WERI-Rb-1 (cell line): ENCODE measurements around the gene WDR54.
"Not testable (repeated sequence)": the region's sequence is repeated elsewhere in the genome, so short reads cannot be mapped to it uniquely, and the experiment has no call there.

Experiments used
- DNase-seq: peaks from one replicate; pipeline ENCODE4 v3.0.0-alpha.2; 2020
- H3K27ac ChIP-seq: fragments of 250-450 bp; sonication (Bioruptor Pico); 2 replicates; pipeline ENCODE4 v1.5.1; 2020; ENCODE audit warnings: mild to moderate bottlenecking, moderate library complexity
- H3K27me3 ChIP-seq: fragments of 250-450 bp; sonication (Bioruptor Pico); 2 replicates; pipeline ENCODE4 v1.5.1; 2021; ENCODE audit warnings: mild to moderate bottlenecking, low read depth, moderate library complexity; ENCODE audit not compliant: insufficient read depth, severe bottlenecking
- H3K36me3 ChIP-seq: fragments of 250-450 bp; sonication (Bioruptor Pico); 2 replicates; pipeline ENCODE4 v1.5.1; 2020; ENCODE audit warnings: mild to moderate bottlenecking, moderate library complexity
- H3K4me3 ChIP-seq: 2 replicates; pipeline ENCODE4 v1.5.1; 2011; ENCODE audit warnings: low read depth, mild to moderate bottlenecking, control low read depth, low read length
- H3K9me3 ChIP-seq: fragments of 250-450 bp; sonication (Bioruptor Pico); 2 replicates; pipeline ENCODE4 v1.5.1; 2021; ENCODE audit warnings: mild to moderate bottlenecking, moderate library complexity; ENCODE audit not compliant: severe bottlenecking
- TF ChIP-seq, protein P1 (sequence below): IDR thresholded peaks from 2 replicates; pipeline ENCODE4 v1.5.1; 2011; ENCODE audit warnings: low read depth, mild to moderate bottlenecking, control low read depth, inconsistent platforms, low read length

Gene WDR54

DNA sequence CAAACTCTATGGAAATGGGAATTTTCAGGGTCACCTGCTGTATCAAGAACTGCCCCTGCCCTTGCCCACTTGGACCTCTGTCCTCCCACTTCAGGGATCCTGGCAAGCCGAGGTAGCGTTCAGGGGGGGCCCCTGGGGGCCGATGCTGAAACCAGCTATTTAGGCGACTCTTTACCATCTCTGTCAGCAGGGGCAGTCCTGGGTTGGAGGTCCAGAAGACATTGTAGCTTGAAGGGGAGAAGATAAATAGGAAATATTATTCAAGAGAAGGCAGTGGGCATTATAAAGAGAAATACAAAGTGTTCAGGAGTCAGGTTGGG, 41.2 kb downstream of the WDR54 start:
- no peak for DNase-seq
- TF ChIP-seq, protein P1, sequence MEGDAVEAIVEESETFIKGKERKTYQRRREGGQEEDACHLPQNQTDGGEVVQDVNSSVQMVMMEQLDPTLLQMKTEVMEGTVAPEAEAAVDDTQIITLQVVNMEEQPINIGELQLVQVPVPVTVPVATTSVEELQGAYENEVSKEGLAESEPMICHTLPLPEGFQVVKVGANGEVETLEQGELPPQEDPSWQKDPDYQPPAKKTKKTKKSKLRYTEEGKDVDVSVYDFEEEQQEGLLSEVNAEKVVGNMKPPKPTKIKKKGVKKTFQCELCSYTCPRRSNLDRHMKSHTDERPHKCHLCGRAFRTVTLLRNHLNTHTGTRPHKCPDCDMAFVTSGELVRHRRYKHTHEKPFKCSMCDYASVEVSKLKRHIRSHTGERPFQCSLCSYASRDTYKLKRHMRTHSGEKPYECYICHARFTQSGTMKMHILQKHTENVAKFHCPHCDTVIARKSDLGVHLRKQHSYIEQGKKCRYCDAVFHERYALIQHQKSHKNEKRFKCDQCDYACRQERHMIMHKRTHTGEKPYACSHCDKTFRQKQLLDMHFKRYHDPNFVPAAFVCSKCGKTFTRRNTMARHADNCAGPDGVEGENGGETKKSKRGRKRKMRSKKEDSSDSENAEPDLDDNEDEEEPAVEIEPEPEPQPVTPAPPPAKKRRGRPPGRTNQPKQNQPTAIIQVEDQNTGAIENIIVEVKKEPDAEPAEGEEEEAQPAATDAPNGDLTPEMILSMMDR: no peak
- Histone ChIP-seq H3K4me3 (no peak overlapping the region), H3K9me3 (no peaks in the 10 kb centered on the region), H3K27ac (no peak overlapping the region), H3K27me3 (no peaks in the 10 kb centered on the region), H3K36me3 (peaks cover 32% of the 10 kb centered on the region)

DNA sequence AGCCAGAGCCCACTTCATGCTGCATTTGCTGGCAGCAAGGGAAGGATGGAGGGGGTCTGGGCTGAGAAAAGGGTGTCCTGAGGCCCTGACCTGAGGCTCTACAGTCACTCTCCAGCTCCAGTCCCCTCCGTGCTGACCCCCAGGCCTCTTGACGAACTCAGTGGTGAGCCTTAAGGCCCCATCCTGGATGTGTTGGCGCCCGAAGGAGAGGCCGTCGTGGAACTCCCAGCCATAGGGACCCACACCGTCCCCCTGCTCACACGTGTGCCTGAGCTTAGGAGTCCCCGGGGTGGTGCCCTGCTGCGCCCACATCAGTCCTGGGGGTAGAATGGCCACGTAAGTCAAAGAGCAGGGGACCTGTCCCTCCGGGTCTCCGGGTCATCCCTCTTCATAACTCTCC, 42.9 kb downstream of the WDR54 start:
- peak overlapping the region; percentile 73 for H3K27ac ChIP-seq
- H3K9me3 ChIP-seq: no peaks in the 10 kb centered on the region
- DNase-seq: no peak
- TF ChIP-seq, protein P1: no peak
- H3K36me3 ChIP-seq: peaks cover 32% of the 10 kb centered on the region
- peak overlapping the region; percentile 73 for H3K4me3 ChIP-seq
- no peaks in the 10 kb centered on the region for H3K27me3 ChIP-seq

DNA sequence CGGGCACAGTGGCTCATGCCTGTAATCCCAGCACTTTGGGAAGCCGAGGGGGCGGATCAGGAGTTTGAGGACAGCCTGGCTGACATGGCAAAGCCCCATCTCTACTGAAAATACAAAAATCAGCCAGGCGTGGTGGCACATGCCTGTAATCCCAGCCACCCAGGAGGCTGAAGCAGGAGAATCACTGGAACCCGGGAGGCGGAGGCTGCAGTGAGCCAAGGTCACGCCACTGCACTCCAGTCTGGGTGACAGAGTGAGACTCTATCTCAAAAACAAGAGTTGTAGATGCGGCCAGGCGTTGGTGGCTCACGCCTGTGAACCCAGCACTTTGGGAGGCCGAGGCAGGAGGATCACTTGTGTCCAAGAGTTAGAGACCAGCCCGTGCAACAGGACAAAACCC, 49.2 kb downstream of the WDR54 start:
- H3K27ac ChIP-seq: not testable (repeated sequence)

DNA sequence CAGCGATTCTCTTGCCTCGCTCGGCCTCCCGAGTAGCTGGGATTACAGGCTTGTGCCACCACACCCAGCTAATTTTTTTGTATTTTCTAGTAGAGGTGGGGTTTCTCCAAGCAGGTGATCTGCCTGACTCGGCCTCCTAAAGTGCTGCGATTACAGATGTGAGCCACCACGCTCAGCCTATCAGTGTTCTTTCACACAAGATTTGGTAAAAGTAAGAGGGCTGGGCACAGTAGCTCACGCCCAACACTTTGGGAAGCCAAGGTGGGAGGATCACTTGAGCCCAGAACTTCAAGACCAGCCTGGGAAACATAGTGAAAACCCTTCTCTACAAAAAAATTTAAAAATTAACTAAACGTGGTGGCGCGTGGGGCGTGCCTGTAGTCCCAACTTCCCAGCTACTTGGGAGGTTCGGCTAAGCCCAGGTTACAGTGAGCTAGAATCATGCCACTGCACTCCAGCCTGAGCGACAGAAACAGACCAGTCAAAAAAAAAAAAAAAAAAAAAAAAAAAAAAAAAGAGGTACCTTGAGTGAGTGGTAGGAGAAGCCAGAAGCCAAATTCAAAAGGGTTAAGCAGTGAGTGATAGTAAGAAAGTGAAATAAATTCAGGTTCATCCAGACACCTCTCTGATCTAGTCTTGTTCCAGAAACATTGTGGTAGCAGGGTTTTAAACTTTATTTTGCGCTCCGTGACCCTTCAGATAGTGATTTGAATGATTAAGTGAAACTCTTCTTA, 50.0 kb downstream of the WDR54 start:
- TF ChIP-seq, protein P1: no peak
- Histone ChIP-seq H3K27ac (peak overlapping the region; percentile 86), H3K4me3 (peak overlapping the region; percentile 68), H3K9me3 (no peaks in the 10 kb centered on the region), H3K36me3 (peaks cover 36% of the 10 kb centered on the region), H3K27me3 (no peaks in the 10 kb centered on the region)
- DNase-seq: no peak

More for the DNA sequence above, 49.2 kb downstream of the WDR54 start:
- peaks cover 32% of the 10 kb centered on the region for H3K36me3 ChIP-seq
- not testable (repeated sequence) for DNase-seq, H3K9me3 ChIP-seq, H3K27me3 ChIP-seq, H3K4me3 ChIP-seq

DNA sequence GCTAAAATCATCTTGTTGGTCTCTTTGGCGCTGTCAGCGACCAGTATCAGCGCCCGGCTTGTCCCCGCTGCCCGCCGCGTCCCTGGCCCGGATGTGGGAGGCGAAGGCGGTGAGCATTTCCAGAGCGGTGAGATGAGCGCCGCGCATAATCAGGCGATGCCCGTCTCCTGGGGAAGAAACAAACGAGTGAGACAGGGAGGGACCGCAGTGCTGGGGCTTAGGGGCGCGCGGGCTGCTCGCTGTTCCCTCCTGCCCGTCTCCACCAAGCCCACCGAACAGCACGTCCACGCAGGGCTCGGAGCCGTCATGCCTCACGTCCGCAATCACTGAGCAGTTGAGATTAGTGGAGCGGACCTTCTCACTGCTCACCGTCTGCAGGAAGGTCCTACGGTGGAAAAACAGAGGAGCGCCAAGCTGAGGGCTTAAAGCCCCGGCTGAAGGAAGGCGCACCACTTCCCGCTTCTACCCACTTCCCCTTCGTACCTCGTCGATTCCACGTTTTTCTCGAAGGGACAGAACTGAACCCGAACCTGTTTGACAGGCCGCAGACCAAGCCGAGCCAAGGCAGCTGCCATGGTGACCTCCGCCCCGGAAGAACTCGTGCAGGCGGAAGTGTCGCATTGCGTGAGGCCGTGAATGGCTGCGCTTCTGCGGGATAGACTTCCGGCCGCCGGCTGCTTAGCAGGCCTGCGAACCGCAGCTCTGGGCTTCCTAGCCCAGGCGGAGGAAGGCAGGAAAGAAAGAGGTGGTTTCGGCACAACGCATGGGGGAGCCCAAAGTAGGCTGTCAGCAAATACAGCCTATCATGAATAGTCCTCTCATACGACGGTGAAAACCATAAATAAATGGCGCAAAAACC, 50.8 kb downstream of the WDR54 start, which contains the start of gene MRPL53:
TSS of gene MRPL53 (minus strand) at position 595 of the 859 bp plus-strand sequence. CDS start at position 575, 20 bp downstream.
- peak; percentile 98 for DNase-seq
- Histone ChIP-seq H3K9me3 (no peaks in the 10 kb centered on the region), H3K27ac (peak within 1 kb of the TSS; percentile 86), H3K4me3 (peak within 1 kb of the TSS; percentile 68), H3K36me3 (peaks cover 39% of the 10 kb centered on the region), H3K27me3 (no peaks in the 10 kb centered on the region)
- TF ChIP-seq, protein P1: no peak; the same call in 1 of the 2 replicates

DNA sequence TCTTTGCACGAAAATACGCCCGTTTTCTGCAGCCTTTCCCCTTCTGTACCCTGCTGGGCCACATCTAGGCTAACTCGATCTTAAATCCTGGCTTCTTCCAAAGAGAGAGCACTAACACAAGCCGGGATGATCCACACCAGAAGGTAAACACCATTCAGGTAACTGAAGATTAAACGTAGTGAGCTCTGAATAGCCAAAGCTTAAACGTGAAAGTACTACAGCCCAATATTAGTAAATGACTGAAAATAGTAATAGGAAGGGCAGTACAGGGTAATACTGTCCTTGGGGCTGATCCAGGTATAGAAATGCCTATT, 51.4 kb downstream of the WDR54 start:
- no peak for DNase-seq
- peak overlapping the region; percentile 68 for H3K4me3 ChIP-seq
- H3K36me3 ChIP-seq: peaks cover 43% of the 10 kb centered on the region
- H3K27ac ChIP-seq: peak overlapping the region; percentile 86
- TF ChIP-seq, protein P1: no peak
- no peaks in the 10 kb centered on the region for H3K27me3 ChIP-seq
- no peaks in the 10 kb centered on the region for H3K9me3 ChIP-seq
